NCI-H510A treated with DMSO at 0.1 percent for 48 hours (cell line): ENCODE results near the gene RABGAP1L.
"Not testable (repeated sequence)": the region's sequence is repeated elsewhere in the genome, so short reads cannot be mapped to it uniquely, and the experiment has no call there.

Experiments used
- DNase-seq: peaks from one replicate; lab custom pipeline; 2025; lab: John Stamatoyannopoulos, UW

The RABGAP1L gene

DNA sequence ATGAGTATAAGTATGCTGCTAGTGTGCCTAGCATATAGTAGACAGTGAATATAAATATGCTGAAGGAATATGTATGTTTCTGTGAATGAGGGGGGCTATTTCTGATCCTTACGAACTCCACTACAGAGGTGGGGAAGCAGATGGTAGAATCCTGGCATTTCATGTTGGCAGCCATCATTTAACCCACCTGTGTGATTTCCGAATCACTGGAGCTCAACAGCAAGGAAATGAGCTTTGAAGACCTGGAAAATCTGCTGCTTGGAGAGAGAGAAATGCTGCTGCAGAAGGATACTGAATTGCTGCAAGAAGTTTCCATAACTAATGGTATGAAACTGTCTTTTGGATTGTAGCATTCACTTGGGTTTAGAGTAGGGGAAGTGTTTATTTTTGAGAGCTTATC is 83.5 kb downstream of the RABGAP1L start:
- no peak for DNase-seq

DNA sequence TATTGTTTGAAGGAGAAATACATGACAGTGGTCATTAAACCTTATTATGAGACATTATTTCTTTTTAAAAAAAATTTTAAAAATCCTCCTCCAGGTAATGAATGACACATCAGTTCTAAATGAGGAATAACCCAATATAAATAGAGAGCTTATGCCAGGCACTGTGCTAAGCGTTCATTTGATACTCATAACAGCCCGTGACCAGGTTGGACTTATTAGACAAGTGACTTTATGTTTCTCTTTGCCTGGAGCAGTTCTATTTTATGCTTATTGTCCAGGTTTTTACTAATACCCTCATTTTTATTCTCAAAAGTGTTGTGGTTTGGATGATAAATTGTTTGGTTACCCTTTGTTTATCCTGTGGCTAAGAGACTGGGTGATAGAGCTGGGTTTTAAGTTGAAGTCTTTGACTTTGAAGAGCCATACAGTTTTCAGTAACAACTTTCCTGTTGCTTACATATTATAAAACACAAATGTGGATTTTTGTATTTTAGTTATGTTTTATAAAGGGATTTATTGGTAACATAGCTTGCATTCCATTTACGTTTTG is 84.2 kb downstream of the RABGAP1L start:
- no peak for DNase-seq

DNA sequence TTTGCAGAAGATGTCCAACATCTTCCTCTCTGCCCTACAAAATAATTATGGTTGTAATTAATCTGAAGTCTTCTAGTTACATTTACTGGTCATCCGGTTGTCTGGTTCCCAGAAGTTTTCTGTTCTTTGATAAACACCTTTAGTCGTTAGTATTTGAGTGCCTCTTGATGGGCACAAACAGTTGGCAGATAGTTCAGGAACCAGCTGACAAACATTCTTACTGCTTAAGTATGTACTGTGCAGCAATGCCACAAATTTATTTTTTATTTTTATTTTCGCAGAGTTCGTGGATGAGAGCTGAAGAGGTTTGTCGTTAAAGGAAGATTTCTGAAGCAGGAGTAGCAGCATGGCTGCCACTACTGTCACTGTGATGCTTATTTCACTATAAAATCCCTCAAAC is 84.7 kb downstream of the RABGAP1L start:
- no peak for DNase-seq

DNA sequence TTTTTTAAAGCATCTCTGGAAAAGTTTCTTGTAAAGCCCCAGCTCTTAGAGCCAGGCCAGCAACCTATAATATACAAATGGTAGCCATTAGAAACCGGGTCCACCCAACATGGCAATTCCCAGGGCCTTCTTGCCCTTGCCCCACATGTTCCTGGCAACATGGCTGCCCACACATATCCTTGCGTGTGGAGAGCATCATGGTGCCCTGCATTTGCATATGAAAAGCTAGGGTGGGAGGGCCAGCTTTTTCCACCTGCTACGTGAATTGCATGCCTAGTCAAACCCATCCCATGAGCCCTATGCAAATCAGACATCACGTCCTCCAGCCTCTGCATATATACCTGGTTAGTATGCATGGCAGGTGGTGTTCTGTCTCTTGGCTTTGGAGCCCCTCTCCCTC is 88.2 kb downstream of the RABGAP1L start:
- DNase-seq = no peak

DNA sequence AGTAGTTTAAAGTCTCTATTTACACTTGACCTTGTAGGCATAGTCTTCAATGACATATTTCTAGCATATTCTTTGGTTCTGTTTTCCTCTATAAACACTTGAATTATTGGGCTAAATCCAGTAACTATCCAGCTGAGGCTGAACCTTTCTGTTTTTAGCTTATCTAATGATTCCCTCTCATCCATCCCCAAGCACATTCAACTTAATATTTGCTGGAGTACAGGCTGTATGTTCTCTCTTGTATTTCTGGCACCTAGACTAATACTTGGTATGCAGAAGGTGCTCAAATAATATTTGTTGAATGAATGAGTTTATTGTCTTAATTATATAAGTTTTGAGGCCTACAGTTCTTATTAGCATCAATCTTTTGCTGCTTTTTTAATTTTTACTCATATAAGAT is 88.7 kb downstream of the RABGAP1L start:
- DNase-seq = no peak

DNA sequence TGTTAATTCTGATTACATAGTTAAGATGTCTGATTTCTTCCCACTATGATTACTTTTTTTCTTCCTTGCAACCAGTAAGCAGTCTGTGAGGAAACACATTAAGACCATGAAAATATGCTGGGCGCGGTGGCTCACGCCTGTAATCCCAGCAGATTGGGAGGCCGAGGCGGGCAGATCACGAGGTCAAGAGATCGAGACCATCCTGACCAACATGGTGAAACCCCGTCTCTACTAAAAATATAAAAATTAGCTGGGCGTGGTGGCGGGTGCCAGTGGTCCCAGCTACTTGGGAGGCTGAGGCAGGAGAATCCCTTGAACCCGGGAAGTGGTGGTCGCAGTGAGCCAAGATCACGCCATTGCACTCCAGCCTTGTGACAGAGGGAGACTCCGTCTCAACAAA is 97.1 kb downstream of the RABGAP1L start:
- not testable (repeated sequence) for DNase-seq

DNA sequence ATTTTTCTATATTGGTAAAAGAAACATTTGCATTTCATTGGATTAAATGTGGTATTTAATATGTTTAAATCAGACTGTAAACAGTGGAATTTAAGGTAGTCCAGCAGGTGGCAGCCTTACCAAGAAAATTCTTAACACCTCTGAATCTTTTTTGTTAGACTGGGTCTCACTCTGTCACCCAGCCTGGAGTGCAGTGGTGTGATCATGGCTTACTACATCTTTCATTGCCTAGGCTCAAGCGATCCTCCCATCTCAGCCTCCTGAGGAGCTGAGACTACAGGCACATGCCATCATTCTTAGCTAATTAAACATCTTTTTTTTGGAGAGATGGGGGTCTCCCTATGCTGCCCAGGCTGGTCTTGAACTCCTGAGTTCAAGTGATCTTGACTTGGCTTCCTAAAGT is 98.8 kb downstream of the RABGAP1L start:
- DNase-seq = peak; percentile 35

DNA sequence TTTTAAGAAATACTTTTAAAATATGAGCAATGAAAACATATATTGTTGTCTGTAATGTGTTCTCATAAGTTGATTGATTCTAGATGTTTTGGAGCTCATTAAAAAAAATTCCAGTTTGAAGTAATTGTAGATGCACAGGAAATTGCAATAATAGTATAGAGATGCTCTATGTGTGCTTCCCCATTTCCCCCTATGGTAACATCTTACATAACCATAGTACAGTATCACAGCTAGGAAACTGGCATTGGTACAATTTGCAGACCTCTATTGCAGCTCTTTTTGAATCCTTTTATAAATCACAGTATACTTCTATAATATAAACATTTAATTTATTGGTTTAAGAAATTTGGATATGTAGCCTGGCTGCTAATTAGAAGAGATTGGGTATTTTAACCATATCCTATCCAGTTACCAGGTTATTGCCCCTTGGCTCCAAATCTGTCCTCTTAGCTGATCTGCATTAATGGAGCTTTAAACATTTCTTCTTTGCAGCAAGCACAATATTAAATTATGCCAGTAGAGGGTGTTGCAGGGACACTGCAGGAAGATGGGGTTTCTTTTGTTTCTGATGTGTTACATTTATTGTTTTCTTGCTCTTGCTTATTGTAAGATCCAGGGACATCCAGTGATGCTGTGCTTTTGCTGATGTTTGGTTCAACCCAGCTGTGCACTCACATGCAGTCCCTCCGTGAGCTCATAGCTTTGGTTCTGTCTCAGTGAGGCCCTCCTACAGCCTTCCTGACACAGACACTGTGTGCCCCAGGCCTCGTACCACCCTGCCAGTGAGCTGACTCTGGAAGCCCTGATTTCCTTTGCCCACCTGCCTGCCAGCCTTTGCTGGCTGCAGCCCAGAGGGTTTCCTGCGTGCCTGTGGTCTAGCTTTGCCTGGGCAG is 103.3 kb downstream of the RABGAP1L start:
- peak; percentile 74 for DNase-seq

DNA sequence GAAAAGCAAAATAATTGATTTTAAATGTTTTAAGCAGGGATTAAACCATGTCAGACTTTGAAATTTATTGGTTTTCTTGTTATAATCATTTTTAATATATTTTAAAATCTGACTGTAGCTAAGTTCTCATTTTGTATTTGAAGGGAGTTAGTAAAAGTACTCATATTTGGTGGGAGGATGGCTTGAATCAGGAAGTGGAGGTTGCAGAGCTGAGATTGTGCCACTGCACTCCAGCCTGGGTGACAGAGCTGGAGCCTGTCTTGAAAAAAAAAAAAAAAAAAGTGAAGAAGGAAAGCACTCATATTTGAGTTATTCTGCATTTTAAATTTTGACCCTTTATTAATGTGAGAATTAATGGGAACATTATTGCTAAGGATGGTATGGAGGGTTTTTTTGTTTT is 106.0 kb downstream of the RABGAP1L start:
- no peak for DNase-seq

DNA sequence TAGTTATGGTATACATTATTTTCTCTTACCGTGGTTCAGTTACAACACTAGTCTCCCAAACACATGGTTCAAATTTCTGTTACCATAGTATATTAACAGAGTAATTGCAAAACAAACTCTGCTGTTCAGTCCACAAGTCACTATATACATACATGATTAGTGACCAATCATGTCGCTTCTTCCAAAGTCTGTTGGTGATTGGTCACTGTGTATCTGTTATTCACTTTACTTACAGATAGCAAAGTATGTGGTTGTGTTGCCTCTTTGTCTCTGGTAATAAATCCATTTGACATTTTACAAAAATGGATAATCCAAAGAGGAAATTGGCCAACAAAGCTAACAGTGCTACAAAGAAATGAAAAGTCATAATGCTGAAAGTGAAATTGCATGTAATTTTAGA is 107.2 kb downstream of the RABGAP1L start:
- DNase-seq = no peak

DNA sequence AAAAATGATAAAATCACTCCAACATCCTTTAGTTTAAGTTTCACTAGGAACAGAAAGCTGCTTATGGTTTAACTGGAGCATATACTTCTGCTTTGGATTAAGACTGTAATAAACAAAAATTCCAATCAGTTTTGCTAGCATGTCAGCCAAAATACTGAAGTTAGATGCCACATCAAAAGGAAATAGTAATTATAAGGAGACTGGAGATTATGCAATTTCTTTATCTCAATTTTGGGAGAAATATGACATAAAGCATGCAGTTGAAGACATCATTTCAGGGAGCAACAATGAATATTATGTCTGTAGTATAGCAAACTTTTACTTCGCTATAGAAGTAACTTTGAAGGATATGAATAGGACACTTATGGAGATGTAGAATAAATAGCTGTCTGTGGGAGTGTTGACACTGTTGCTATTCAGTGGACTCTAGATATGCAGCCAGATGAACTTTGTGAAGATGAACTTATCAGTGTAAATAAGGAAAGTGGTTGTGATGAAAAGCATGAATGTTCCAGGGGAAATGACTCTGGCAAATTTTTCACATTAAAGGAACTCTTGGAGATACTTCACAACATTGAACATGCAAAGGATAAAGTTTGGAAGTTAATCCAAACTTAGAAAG is 107.8 kb downstream of the RABGAP1L start:
- DNase-seq = no peak

DNA sequence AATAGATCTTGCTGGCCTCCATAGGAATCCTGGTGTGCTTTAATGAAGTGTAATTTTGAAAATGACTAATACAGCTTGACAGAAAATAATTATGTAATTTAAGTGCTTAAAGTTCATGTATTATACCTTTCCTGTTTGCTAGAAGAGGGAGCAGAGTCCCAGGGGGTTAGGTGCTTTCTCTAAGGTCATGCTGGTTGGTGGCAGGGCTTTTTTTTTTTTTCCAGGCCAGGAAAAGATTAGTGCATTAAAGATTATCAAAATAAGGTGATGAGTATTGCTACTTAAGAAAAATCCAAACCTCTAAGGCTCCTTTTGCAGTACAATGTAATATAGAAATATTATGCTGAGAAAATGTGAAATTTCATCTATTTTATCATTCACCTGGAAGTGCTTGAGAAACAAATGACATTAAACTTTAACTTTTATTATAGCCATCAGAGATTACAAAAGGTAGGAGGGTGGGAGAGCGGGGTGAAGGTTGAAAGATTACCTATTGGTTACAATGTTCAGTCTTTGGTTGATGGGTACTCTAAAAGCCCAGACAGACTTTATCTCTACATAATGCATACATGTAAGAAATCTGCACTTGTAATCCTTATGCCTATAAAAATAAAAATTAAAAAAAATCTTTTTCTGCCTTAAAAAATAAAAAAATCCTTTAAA is 110.8 kb downstream of the RABGAP1L start:
- DNase-seq = no peak

DNA sequence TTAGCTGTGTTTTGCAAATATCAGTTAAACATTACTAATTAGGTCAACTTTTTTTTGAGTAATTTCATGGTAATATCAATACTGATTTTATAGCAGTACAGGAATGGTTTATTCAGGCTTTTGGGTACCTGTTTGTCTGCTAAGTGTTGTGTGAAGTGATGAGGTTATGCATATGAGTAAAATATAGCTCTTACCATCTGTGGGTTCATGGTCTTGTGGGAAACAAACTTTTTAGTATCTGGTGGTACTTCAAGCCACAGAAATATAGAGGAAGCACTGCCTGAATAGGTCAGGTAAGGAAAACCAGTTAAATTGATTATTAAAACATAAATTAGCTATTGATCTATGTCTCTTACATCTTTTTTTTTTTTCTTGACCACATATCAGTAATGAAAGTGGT is 113.9 kb downstream of the RABGAP1L start:
- no peak for DNase-seq

DNA sequence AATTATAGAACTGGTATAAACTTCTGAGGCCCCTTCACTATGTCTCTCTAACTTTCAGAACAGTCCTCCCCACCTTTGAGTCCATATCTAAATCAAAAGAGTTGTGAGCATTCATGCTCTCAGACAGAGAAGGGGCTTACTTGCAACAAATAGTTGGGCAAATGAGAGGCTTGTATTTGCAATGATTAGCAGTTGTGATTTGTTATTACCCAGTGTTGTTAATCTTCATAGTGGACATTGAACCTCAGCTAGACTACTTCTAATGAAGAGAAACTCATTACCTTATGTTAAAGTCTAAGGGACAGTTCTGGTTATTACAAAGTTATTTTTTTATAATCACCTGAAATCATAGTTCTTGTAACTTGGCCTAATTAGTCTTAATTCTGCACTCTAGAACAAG is 114.5 kb downstream of the RABGAP1L start:
- no peak for DNase-seq

DNA sequence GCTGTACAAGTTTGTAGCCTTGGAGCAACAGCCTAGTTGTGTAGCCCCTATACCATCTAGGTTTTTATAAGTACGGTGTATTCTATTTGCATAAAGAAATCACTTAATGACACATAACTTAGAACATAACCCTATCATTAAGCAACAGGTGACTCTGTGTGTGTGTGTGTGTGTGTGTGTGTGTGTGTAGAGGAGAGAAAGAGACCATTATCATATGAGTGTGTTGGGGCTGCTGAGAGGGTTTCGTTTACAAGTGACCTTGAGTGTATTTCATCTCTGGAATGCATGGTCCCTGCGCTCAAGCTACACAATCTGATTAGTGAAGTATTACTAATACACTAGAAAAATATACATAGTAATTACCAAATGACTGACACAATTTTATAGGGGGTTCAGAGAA is 115.1 kb downstream of the RABGAP1L start:
- DNase-seq = no peak

DNA sequence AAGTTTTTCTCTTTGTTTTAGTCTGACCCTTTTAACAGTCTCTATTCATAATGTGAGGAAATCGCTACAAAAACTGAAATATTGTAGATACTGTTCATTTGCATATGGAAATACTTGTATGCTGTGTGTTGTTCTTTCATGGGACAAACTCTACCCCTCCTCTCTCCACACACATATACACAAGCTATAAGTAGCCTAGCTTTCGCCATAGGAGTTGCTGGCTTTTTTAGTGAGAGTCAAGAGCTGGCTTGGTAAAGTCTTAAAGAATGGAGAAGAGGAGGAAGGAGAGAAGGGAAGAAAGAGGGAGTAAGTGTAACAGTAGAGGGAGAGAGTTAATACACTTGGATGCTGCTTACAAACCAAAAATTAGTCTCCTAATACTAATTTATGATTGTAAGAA is 115.6 kb downstream of the RABGAP1L start:
- no peak for DNase-seq

DNA sequence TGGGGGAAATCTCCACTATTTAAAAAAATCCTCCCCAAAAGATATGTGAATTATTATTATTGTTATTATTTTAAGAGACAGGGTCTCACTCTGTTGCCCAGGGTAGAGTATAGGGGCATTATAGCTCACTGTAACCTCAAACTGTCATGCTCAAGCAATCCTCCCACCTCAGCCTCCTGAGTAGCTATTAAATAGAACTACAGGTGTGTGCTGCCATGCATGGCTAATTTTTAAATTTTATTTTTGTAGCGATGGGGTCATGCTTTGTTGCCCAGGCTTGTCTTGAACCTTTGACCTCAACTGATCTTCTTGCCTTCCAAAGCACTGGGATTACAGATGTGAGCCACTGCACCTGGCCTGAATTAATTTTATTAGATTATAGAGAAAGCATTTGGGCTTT is 116.8 kb downstream of the RABGAP1L start:
- DNase-seq = no peak

DNA sequence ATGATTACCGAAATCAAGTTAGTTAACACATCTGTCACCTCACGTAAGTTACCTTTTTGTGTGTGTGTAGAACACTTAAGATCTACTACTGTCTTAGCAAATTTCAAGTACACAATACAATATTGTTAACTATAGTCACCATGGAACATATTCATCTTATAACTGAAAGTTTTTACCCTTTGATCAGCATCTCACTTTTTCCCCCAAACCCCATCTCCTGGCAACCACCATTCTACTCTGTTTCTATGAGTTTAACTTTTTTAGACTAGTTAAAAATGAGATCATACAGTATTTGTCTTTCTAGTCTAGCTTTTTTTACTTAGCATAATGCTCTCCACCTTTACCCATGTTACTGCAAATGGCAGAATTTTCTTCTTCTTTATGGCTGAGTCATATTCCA is 124.7 kb downstream of the RABGAP1L start:
- DNase-seq = no peak

DNA sequence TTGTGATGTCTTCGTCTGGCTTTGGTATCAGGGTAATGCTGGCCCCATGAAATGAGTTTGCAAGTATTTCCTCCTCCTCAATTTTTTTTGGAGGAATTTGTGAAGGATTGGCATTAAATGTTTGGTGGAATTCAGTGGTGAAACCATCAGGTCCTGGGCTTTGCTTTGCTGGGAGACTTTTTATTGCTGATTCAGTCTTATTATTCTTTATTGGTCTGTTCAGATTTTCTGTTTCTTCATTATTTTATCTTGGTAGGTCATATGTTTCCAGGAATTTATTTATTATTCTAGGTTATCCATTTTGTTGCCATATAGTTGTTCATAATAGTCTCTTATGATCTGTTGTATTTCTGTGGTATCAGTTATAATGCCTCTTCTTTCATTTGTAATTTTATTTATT is 126.7 kb downstream of the RABGAP1L start:
- no peak for DNase-seq

DNA sequence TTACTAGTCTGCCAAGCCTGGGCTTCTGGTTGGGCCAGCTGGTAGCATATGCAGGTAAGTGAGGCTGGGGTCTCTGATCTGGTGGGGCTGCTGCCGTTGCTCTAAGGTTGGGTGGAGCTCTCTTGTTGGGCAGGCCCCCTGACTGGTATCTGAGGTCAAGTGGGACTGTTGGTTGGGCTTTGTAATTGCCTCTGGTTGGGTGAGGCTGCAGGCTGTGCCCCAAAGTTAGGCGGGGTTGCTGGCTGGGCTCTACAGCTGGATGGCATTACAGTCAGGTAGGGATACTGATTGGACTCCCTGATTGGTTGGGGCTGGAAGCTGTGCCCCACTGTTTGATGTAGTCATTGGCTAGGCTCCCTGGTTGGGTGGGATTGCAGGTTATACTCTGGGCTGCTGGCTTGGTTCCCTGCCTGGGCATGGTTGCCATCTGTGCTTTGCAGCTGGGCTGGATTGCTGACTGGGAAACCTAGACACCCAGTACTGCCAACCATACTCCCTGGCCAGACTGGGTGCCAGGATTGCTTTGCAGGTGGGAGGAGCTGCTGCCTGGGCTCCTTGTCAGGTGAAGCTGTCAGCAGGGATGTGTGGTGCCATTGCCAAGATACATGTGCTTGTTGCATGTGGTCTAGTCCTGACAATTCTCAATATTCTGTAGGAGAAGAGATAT is 130.5 kb downstream of the RABGAP1L start:
- no peak for DNase-seq

DNA sequence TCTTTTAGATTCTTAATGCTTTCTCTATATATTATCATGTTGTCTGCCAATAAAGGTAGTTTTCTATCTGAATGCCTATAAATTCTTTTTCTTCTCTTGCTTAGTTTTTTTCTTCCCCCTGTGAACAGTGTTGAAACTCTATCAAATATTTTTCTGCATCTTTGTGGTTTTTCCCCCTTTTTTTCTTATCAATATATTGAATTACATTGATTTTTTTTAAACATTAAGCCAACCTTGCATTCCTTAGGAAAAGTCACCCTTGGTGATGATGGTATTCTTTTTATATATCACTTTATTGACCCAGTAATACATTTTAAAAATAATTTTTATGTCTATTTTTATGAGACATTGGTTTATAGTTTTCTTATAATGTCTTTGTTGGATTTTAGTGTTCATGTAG is 131.7 kb downstream of the RABGAP1L start:
- no peak for DNase-seq

DNA sequence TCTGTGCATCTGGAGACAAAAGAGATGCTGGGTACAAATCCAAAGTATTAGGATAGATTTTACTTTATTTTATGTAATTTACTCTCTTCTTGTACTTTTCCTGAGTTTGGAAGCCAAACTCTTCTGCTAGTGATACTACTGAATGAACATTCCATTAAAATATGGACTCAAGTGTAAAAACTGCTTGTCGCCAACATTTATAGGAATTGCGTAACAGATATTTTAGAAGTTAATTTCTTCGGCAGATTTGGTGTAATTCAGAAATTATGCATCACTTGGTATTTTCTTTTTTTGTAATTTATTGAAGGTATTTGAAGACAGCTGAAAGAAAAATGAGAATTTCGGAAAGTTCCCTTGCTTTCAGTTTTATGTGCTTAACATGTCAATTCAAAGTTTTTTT is 137.0 kb downstream of the RABGAP1L start:
- no peak for DNase-seq
